Bronchial epithelial cell (primary cell): ENCODE measurements around the gene FPR3. TPM values are rescaled to one million over a fixed set of nuclear protein-coding genes. Genes with fewer than 3 reads are reported as not detected.

ENCODE experiments used
- DNase-seq: peaks from one replicate; pipeline ENCODE4 v3.0.0-alpha.2; 2010; ENCODE audit warnings: low read depth
- FAIRE-seq: peaks from 2 replicates; lab custom pipeline; 2011; peaks lifted over from hg19 to GRCh38; lab: Jason Lieb, UNC
- H3K27me3 ChIP-seq: 2 replicates; pipeline ENCODE4 v1.5.1; 2011; ENCODE audit warnings: low read length; ENCODE audit not compliant: control insufficient read depth, insufficient read depth
- H3K36me3 ChIP-seq: 2 replicates; pipeline ENCODE4 v1.5.1; 2011; ENCODE audit warnings: low read length; ENCODE audit not compliant: control insufficient read depth, insufficient read depth
- H3K4me3 ChIP-seq: 2 replicates; pipeline ENCODE4 v1.5.1; 2011; ENCODE audit warnings: mild to moderate bottlenecking, low read depth, low read length, control low read depth
- total RNA-seq: library from RNA; depleted of rRNA; stranded (reverse); fragments of >200 nt; gene quantifications from 2 replicates; pipeline ENCODE4 v1.2.1, GENCODE V29; 2014
- TF ChIP-seq, protein P1 (sequence below): IDR thresholded peaks from 2 replicates; pipeline ENCODE4 v1.5.1; 2011; ENCODE audit warnings: mild to moderate bottlenecking, moderate library complexity, low read length, control low read depth, inconsistent platforms; ENCODE audit not compliant: insufficient read depth, severe bottlenecking

The FPR3 gene
- total RNA-seq, 1 donor from 2014 or later: not detected

DNA sequence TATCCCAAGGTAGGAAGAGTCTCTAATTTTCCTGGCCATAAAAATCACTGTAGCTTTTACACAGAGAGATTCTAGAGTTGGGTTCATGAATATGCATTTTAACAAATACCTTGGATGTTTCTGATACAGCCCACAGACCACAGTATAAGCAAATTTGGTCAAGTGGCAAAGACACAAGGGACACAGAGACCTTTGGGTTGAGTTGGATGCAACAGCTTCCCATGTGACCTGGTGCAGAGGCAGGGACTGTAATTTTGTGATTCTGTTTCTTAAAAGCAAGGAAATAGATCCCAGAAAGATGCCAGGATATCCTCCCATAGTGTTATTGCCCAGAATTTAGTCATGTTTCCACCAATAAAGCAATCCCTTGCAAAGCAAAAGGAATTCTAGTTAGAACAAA is 27.0 kb downstream of the FPR3 start:
- no peak for FAIRE-seq
- H3K36me3 ChIP-seq: no peaks in the 10 kb centered on the region
- TF ChIP-seq, protein P1, sequence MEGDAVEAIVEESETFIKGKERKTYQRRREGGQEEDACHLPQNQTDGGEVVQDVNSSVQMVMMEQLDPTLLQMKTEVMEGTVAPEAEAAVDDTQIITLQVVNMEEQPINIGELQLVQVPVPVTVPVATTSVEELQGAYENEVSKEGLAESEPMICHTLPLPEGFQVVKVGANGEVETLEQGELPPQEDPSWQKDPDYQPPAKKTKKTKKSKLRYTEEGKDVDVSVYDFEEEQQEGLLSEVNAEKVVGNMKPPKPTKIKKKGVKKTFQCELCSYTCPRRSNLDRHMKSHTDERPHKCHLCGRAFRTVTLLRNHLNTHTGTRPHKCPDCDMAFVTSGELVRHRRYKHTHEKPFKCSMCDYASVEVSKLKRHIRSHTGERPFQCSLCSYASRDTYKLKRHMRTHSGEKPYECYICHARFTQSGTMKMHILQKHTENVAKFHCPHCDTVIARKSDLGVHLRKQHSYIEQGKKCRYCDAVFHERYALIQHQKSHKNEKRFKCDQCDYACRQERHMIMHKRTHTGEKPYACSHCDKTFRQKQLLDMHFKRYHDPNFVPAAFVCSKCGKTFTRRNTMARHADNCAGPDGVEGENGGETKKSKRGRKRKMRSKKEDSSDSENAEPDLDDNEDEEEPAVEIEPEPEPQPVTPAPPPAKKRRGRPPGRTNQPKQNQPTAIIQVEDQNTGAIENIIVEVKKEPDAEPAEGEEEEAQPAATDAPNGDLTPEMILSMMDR: no peak

DNA sequence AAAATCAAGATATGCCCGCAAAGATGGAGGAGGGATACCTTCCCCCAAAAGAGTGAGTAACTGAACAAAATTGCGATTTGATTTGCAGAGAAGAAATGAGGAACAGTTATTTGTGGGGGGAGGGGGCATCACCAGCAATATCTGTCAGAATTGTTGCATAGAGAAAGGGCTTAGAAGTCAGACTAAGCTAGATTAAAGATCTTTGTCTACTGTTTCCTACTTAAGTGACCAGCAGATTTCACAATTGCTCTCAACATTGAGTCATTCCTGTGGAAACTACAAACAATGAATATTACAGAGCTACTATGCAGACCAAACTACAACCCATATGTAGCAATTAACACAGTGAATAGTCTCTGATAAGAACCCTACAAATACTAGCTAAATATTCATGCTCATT is 27.4 kb downstream of the FPR3 start:
- no peaks in the 10 kb centered on the region for H3K27me3 ChIP-seq
- DNase-seq (peak; percentile 41), FAIRE-seq (no peak)
- H3K4me3 ChIP-seq: no peak overlapping the region
- no peaks in the 10 kb centered on the region for H3K36me3 ChIP-seq
- TF ChIP-seq, protein P1: no peak

More for the DNA sequence above, 27.0 kb downstream of the FPR3 start:
- no peak for DNase-seq
- H3K27me3 ChIP-seq: no peaks in the 10 kb centered on the region
- H3K4me3 ChIP-seq: no peak overlapping the region

DNA sequence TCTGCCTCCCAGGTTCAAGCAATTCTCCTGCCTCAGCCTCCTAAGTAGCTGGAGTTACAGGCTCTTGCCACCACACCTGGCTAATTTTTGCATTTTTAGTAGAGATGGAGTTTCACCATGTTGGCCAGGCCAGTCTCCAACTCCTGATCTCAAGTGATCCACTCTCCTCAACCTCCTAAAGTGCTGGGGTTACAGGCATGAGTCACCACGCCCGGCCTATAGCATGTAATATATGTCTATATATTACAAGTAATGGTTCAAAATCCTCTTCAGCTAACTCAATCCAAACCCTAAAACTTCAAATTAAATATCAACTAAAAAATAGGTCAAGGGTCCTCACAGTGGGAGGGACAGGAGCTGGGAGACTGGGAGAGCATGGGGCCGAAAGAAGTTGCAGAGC is 28.0 kb downstream of the FPR3 start:
- H3K4me3 ChIP-seq: no peak overlapping the region
- no peaks in the 10 kb centered on the region for H3K36me3 ChIP-seq
- H3K27me3 ChIP-seq: no peaks in the 10 kb centered on the region
- DNase-seq (no peak), FAIRE-seq (no peak)
- TF ChIP-seq, protein P1: no peak

DNA sequence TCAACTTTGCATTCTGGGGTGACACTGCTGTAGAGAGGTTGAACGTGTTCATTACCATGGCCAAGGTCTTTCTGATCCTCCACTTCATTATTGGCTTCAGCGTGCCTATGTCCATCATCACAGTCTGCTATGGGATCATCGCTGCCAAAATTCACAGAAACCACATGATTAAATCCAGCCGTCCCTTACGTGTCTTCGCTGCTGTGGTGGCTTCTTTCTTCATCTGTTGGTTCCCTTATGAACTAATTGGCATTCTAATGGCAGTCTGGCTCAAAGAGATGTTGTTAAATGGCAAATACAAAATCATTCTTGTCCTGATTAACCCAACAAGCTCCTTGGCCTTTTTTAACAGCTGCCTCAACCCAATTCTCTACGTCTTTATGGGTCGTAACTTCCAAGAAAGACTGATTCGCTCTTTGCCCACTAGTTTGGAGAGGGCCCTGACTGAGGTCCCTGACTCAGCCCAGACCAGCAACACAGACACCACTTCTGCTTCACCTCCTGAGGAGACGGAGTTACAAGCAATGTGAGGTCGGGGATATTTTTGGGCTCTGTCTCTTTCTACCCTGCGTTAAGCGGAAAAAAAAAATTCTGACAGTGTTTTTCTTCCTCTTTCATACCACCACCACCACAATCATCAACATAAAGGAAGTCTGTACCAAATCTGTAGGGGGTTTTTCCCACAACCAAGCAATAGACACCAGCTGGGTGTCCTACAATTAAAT is 29.5 kb downstream of the FPR3 start:
- H3K36me3 ChIP-seq: no peaks in the 10 kb centered on the region
- no peak overlapping the region for H3K4me3 ChIP-seq
- no peak for DNase-seq
- FAIRE-seq: peak; percentile 83
- H3K27me3 ChIP-seq: no peaks in the 10 kb centered on the region
- TF ChIP-seq, protein P1: no peak

DNA sequence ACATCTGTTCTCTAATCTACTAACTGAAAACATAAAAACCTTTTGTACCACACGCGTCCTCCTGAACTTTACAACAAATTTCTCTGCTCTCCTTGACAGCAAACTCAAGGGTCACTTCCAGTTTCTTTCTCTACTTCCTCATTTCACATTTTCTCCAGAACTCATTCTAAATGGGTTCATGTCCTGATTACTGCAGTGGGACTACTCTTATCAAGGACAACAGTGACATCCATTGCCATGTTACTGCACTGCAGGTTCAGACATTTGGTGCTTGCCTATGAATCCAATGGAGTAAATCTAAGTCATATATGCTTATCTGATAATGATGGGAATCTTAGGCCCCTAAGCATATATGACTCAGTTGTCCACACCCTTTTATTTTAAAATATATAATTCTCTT is 35.3 kb downstream of the FPR3 start:
- Histone ChIP-seq H3K4me3 (no peak overlapping the region), H3K36me3 (no peaks in the 10 kb centered on the region), H3K27me3 (no peaks in the 10 kb centered on the region)
- TF ChIP-seq, protein P1: no peak
- no peak for FAIRE-seq
- DNase-seq: peak; percentile 1

DNA sequence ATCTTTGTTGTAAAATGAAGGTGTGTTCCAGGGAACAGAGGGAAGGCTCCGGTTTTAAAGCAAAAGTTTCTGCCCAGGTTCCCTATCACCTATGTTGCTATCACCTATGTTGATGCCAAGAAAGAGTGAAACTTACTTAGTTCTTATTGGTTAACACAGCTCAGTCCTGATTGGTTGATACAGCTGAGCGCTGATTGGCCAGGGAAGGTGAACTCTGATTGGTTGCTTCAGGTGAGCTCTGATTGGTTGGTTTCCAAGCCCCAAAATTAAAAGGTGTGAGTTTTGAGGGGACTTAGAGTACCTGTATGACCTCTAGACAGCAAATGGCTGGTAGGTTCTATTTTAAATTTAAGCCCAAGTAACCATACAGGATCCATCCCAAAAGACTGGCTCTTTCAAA is 42.2 kb downstream of the FPR3 start:
- TF ChIP-seq, protein P1: no peak
- no peaks in the 10 kb centered on the region for H3K27me3 ChIP-seq
- no peak overlapping the region for H3K4me3 ChIP-seq
- FAIRE-seq: no peak
- DNase-seq: no peak
- H3K36me3 ChIP-seq: no peaks in the 10 kb centered on the region
